ENCODE data around the gene KRTAP2-1.
"Not testable (repeated sequence)": the region's sequence is repeated elsewhere in the genome, so short reads cannot be mapped to it uniquely, and the experiment has no call there.

Gene KRTAP2-1

GRCh38 chr17:41013606-41014005 is 33.5 kb downstream of the KRTAP2-1 start:
- DNase-seq (ENCODE audit: extremely low read depth in 1 of 2, low read depth in 1 of 2), result no peak

GRCh38 chr17:41013181-41013580 is 33.9 kb downstream of the KRTAP2-1 start:
- no peak for DNase-seq (ENCODE audit: extremely low read depth in 1 of 2, low read depth in 1 of 2)

GRCh38 chr17:41012326-41013120 is 34.6 kb downstream of the KRTAP2-1 start:
- no peak for DNase-seq (ENCODE audit: extremely low read depth in 1 of 2, low read depth in 1 of 2)

DNA sequence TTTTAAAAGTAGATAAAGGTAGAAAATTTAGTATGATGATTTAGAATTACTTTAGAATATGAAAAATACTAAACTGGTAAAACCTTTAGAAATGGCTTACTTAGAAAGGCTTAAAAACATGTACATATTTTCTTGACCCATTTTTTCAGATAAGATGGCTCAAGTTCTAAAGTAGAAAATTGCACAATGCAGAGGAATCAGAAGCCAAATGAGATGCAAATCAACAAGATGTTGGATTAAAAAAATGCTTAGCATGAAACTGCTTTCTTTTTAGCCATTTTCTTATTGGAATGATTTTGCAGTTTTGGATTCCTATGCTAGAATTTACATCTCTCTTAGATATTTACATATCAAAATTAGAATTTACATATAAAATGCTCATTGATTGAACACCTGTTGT is 36.7 kb downstream of the KRTAP2-1 start:
- no peak for DNase-seq (ENCODE audit: extremely low read depth in 1 of 2, low read depth in 1 of 2)

GRCh38 chr17:41009936-41010335 is 37.2 kb downstream of the KRTAP2-1 start:
- no peak for DNase-seq (ENCODE audit: extremely low read depth in 1 of 2, low read depth in 1 of 2)

DNA sequence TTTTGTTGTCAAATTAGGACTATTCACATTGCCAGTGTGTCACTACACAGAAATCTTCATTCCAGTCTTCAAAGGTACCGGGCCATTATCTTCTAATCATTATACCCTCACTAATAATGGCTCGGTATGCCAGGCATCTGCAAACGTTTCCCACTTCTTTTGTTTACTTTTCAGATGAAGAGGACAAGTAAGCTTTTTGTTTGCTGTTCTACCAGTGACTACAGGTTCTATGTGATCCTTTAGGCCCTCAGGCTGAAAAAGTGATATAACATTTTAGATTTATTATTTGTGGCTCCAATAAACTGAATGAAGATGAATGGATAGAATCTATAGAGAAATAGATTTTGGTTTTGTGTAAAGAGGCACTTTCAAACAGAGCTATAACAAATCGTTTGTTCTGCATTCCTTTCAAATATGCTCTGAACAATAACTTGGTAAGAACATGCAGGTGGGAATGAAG is 37.8 kb downstream of the KRTAP2-1 start:
- DNase-seq (ENCODE audit: extremely low read depth in 1 of 2, low read depth in 1 of 2), result no peak

DNA sequence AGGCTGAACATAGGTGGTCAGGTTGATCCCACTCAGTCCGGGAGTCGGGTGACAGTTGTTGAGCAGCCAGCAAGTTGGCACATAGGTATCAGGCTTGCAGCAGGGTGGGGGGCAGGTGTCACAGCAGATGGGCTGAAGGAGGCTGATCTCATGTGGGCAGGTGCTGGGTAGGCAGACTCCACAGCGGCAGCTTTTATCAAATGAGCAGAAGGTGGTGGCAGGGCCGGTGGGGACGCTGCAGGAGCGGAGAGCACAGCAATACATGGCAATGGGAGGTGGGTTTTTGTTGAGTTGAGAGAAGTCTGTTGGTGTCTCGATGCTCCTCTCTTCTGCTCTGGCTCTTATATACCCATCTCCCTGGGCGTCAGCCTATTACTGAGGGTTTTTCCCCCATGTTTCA is 38.3 kb downstream of the KRTAP2-1 start, which contains the start of gene KRTAP3-1:
TSS of gene KRTAP3-1 (minus strand) at position 318 of the 400 bp plus-strand sequence. CDS start at position 264, 54 bp downstream.
- no peak for DNase-seq (ENCODE audit: extremely low read depth in 1 of 2, low read depth in 1 of 2)

GRCh38 chr17:41004397-41004796 is 42.7 kb downstream of the KRTAP2-1 start:
- DNase-seq (ENCODE audit: extremely low read depth in 1 of 2, low read depth in 1 of 2), result no peak

DNA sequence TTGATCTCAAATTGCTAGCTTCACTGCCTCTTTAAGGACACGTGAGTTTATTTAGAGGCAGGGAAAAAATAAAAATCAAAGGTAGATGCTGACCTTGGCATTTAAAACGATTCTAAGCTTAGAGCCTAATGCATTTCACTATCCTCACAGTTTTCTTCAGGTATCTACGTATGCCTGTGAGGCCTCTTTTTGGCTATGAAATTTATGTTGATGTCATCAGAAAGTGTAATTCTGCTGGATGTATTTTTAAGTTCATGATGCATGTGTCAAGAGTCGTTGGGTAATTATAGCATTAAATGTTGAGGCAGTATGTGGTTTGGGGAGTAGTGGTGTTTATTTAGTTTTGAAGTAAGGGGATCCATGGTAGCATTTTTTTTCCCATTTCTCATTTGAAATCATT is 43.2 kb downstream of the KRTAP2-1 start:
- DNase-seq (ENCODE audit: extremely low read depth in 1 of 2, low read depth in 1 of 2), result no peak

- no peak for DNase-seq (ENCODE audit: extremely low read depth in 1 of 2, low read depth in 1 of 2)
Observed at GRCh38 chr17:41002814-41003213, 44.3 kb downstream of the KRTAP2-1 start.

- DNase-seq (ENCODE audit: extremely low read depth in 1 of 2, low read depth in 1 of 2), result no peak
Observed at GRCh38 chr17:41001795-41002194, 45.3 kb downstream of the KRTAP2-1 start.

DNA sequence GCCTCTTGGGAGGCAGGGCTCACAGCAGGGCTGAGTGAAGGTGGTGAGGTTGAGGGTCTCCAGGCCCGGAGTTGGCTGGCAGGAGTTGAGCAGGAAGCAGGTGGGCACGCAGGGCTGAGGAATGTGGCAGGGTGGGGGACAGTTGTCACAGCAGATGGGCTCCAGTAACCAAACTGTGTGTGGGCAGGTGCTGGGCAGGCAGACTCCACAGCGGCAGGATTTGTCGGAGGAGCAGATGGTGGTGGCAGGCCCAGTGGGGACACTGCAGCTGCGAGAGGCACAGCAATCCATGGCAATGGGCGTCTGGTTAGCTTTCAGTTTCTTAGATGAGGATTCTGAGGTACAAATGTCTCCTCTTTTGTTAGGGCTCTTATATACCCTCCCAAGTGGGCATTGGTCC is 47.6 kb downstream of the KRTAP2-1 start, which contains the start of gene KRTAP3-2:
TSS of gene KRTAP3-2 (minus strand) at position 344 of the 400 bp plus-strand sequence. CDS start at position 291, 53 bp downstream.
- not testable (repeated sequence) for DNase-seq (ENCODE audit: extremely low read depth in 1 of 2, low read depth in 1 of 2)

- no peak for DNase-seq (ENCODE audit: extremely low read depth in 1 of 2, low read depth in 1 of 2)
Observed at GRCh38 chr17:40997361-40997760, 49.8 kb downstream of the KRTAP2-1 start.

GRCh38 chr17:40996829-40997228 is 50.3 kb downstream of the KRTAP2-1 start:
- no peak for DNase-seq (ENCODE audit: extremely low read depth in 1 of 2, low read depth in 1 of 2)
